K562 (cell line): ENCODE measurements around the gene DNMBP. TPM values are rescaled to one million over a fixed set of nuclear protein-coding genes. Genes with fewer than 3 reads are reported as not detected.
A peak's percentile ranks its signal among the peaks of the same experiment; 100 is the strongest.

ENCODE experiments used
- ATAC-seq: fragments of 200-7000 bp; cut with Tn5 transposase; 3 replicates; pipeline ENCODE4 v1.9.1; 2020; ENCODE audit warnings: moderate library complexity
- BruUV-seq: library from RNA; stranded (reverse); fragments of 400-500 nt; replicated peaks from 2 replicates; lab custom pipeline; 2021; lab: Mats Ljungman, UMichigan
- CTCF ChIA-PET: fragments of 300-600 bp; formaldehyde crosslinking; extraction: SDS; loops from one replicate; lab custom pipeline; 2021; ENCODE audit warnings: low intra/inter-chr PET ratio; lab: Yijun Ruan, JAX
- POLR2A ChIA-PET: fragments of 300-600, 350-650 bp; sonication (Branson Sonifier 250); formaldehyde crosslinking; extraction: SDS; loops from one replicate; lab custom pipeline; 2021; ENCODE audit warnings: antibody characterized with exemption, inconsistent platforms; lab: Yijun Ruan, JAX
- DNase-seq, 4 experiments: peaks; one replicate each; pipeline versions ENCODE4 v3.0.0 to v3.0.0-alpha.2; 2011 to 2018; ENCODE audit warnings: low spot score in 3 of 4, mixed read lengths in 3 of 4; ENCODE audit errors: extremely low read depth in 1 of 4
- FAIRE-seq: peaks from 2 replicates; lab custom pipeline; 2011; peaks lifted over from hg19 to GRCh38; lab: Jason Lieb, UNC
- H2AFZ ChIP-seq: 2 replicates; pipeline ENCODE4 v1.6.0; 2011; ENCODE audit warnings: low read depth, low read length, control low read depth, inconsistent platforms
- H3K27ac ChIP-seq: fragments of 200-600 bp; 3 replicates; pipeline ENCODE4 v1.8.0; 2011; ENCODE audit warnings: low read depth, mild to moderate bottlenecking, control low read depth, inconsistent platforms, low read length, moderate library complexity, mixed read lengths; ENCODE audit errors: extremely low read depth
- H3K27me3 ChIP-seq, 2 experiments: fragments of 300-600 bp in 1 of 2; 2 replicates in 1 of 2; 3 replicates in 1 of 2; pipeline versions ENCODE4 v1.6.0 to v1.8.0; 2011; ENCODE audit warnings: inconsistent platforms in 2 of 2, low read length in 2 of 2, mild to moderate bottlenecking in 1 of 2, mixed read lengths in 1 of 2, moderate library complexity in 1 of 2; ENCODE audit not compliant: control insufficient read depth in 2 of 2, insufficient read depth in 2 of 2
- H3K36me3 ChIP-seq: fragments of 300-600 bp; 3 replicates; pipeline ENCODE4 v1.8.0; 2011; ENCODE audit warnings: mild to moderate bottlenecking, low read length, inconsistent platforms; ENCODE audit not compliant: control insufficient read depth, insufficient read depth
- H3K4me1 ChIP-seq, 2 experiments: fragments of 200-600 bp in 1 of 2; replicated peaks in 1 of 2; 2 replicates in 1 of 2; 3 replicates in 1 of 2; pipeline versions ENCODE4 v1.5.1 to v1.8.0; 2011; ENCODE audit warnings: inconsistent platforms in 2 of 2, low read length in 2 of 2, mild to moderate bottlenecking in 1 of 2, mixed read lengths in 1 of 2, moderate library complexity in 1 of 2; ENCODE audit not compliant: control insufficient read depth in 2 of 2, insufficient read depth in 2 of 2
- H3K4me2 ChIP-seq: 2 replicates; pipeline ENCODE4 v1.6.1; 2011; ENCODE audit warnings: low read length, control low read depth, inconsistent platforms, mixed read lengths; ENCODE audit not compliant: insufficient read depth
- H3K4me3 ChIP-seq: fragments of 200-600 bp; sonication (generic), shearing (Covaris generic); 2 replicates; pipeline ENCODE4 v1.5.1; 2016; ENCODE audit warnings: control low read depth, inconsistent platforms
- H3K79me2 ChIP-seq: fragments of 200-600 bp; 3 replicates; pipeline ENCODE4 v1.8.0; 2011; ENCODE audit warnings: low read length, inconsistent platforms; ENCODE audit not compliant: control insufficient read depth, insufficient read depth
- H3K9ac ChIP-seq, 2 experiments: 2 replicates each; pipeline versions ENCODE4 v1.6.0 to v1.6.1; 2011; ENCODE audit warnings: low read depth in 2 of 2, low read length in 2 of 2, control low read depth in 1 of 2, inconsistent platforms in 1 of 2, mild to moderate bottlenecking in 1 of 2, mixed read lengths in 1 of 2; ENCODE audit not compliant: insufficient read depth in 1 of 2
- H3K9me1 ChIP-seq: one replicate; pipeline ENCODE4 v1.6.0; 2011; ENCODE audit warnings: inconsistent platforms, mild to moderate bottlenecking, low read length, moderate library complexity; ENCODE audit not compliant: control insufficient read depth, insufficient read depth
- H3K9me3 ChIP-seq: replicated peaks from 2 replicates; pipeline ENCODE4 v1.5.1; 2011; ENCODE audit warnings: low read depth, low read length, inconsistent platforms; ENCODE audit not compliant: control insufficient read depth, insufficient read depth
- H4K20me1 ChIP-seq: replicated peaks from 2 replicates; pipeline ENCODE4 v1.6.1; 2011; ENCODE audit warnings: low read length, inconsistent platforms, mixed read lengths; ENCODE audit not compliant: control insufficient read depth, insufficient read depth
- ETV5 ChIP-seq: sonication (generic); formaldehyde crosslinking; IDR thresholded peaks from 2 replicates; pipeline ENCODE4 v1.4.0; 2020; ENCODE audit warnings: low read depth, mild to moderate bottlenecking, missing genetic modification reagents
- GTF2E2 ChIP-seq: fragments of 200-800 bp; sonication (Bioruptor generic); IDR thresholded peaks from 2 replicates; pipeline ENCODE4 v1.6.1; 2016; ENCODE audit warnings: missing genetic modification characterization, missing compliant biosample characterization
- HIVEP1 ChIP-seq: fragments of 250-450 bp; sonication (Bioruptor Pico); IDR thresholded peaks from 2 replicates; pipeline ENCODE4 v1.4.0; 2020; ENCODE audit warnings: mild to moderate bottlenecking
- MBD2 ChIP-seq: sonication (generic); IDR thresholded peaks from 2 replicates; pipeline ENCODE4 v1.6.1; 2016; ENCODE audit warnings: low read depth, borderline replicate concordance
- POLR2G ChIP-seq: fragments of 200-400 bp; formaldehyde crosslinking; IDR thresholded peaks from 2 replicates; pipeline ENCODE4 v1.6.1; 2017; ENCODE audit warnings: low read depth, mild to moderate bottlenecking, antibody characterized with exemption, low read length, moderate library complexity
- POLR2H ChIP-seq: IDR thresholded peaks from 2 replicates; pipeline ENCODE4 v1.6.1; 2016; ENCODE audit warnings: missing genetic modification characterization, low read depth, mild to moderate bottlenecking, control low read depth, missing compliant biosample characterization, moderate library complexity
- TSC22D4 ChIP-seq: fragments of 450-650 bp; IDR thresholded peaks from 2 replicates; pipeline ENCODE4 v1.6.1; 2016; ENCODE audit warnings: missing genetic modification characterization, missing biosample characterization, control low read depth
- WGBS: fragments of 100-300 bp; shearing (Covaris generic); methylation state at CpG from one replicate; pipeline ENCODE4 v1.1.6; 2016; ENCODE audit warnings: low coverage, mixed read lengths; ENCODE audit not compliant: insufficient coverage; ENCODE audit errors: missing lambda C conversion rate; 5-methylcytosine and 5-hydroxymethylcytosine counted together
- in situ Hi-C: fragments of 300-500 bp; cut with MboI; formaldehyde crosslinking; loops from 4 replicates; pipeline ENCODE4 v1.15.0; 2018; ENCODE audit warnings: inconsistent platforms, mixed read lengths
- intact Hi-C: fragments of 100-400 bp; cut with micrococcal nuclease; formaldehyde crosslinking; loops from 2 replicates; pipeline ENCODE4 v1.14.2; 2022
- polyA plus RNA-seq, 8 experiments: library from polyadenylated mRNA; depleted of rRNA in 4 of 8; stranded (reverse) in 5 of 8; unstranded in 3 of 8; fragments of >200 nt; fragmentation: Nextera tagmentation in 2 of 8; fragmentation: Illumina TruSeq in 1 of 8; extraction: Ambion mirVana in 2 of 8; extraction: Trizol in 1 of 8; gene quantifications; 2 replicates each; pipeline versions ENCODE4 v1.2.1 to v1.2.3, GENCODE V29; 2011 to 2014; ENCODE audit warnings: inconsistent platforms in 1 of 8, missing spikeins in 1 of 8
- total RNA-seq, 7 experiments: library from RNA; depleted of rRNA in 6 of 7; stranded (reverse); fragments of >200 nt in 6 of 7; fragmentation: Illumina TruSeq in 2 of 7; extraction: Trizol in 2 of 7; gene quantifications; 2 replicates each; pipeline versions ENCODE4 v1.2.1 to v1.2.3, GENCODE V29; 2011 to 2021; ENCODE audit warnings: low replicate concordance in 1 of 7
- TF ChIP-seq, protein P1 (sequence below): sonication (generic); formaldehyde crosslinking; IDR thresholded peaks from 2 replicates; pipeline ENCODE4 v1.8.0; 2022; ENCODE audit warnings: mild to moderate bottlenecking, missing genetic modification reagents
- TF ChIP-seq, protein P2 (sequence below): sonication (generic); formaldehyde crosslinking; IDR thresholded peaks from 2 replicates; pipeline ENCODE4 v1.8.1; 2023; ENCODE audit warnings: mild to moderate bottlenecking, missing genetic modification reagents

Gene DNMBP
- total and polyA plus RNA-seq, 9 of the 15 experiments (the other 6 are each of a cell fraction or from before 2014, with no cell fraction given) = 0.83 to 3.7 (median 2.2) TPM

DNA sequence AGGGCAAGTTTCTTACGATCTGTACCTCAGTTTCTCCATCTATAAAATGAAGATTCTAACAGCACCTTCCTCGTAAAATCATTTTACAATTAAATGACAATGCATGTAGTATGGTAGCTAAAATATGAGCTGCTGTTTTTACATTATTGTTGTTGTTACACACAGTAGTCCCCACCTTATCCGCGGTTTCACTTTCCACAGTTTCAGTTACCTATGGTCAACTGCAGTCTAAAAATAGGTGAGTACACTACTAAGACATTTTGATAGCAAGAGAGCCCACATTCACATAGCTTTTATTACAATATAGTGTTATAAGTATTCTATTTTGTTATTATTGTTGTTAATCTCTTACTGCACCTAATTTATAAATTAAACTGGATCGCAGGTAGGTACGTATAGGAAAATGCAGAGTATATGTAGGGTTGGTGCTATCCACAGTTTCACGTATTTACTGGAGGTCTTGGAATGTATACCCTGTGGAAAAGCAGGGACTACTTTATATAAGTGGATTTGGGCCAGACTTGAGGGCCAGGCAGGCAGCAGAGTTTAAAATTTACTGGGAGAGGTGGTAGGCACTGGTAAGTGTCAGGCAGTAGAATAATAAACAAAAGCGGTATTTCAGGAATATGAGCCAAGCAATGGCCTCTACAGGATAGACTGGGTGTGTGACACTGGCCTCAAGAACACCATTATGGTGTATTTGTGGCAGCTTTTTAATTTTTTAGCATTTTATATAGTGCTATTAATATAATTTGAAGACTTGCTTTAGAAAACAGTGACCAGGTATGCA, 10.2 kb downstream of the DNMBP start (continued):
- TF ChIP-seq, protein P1, sequence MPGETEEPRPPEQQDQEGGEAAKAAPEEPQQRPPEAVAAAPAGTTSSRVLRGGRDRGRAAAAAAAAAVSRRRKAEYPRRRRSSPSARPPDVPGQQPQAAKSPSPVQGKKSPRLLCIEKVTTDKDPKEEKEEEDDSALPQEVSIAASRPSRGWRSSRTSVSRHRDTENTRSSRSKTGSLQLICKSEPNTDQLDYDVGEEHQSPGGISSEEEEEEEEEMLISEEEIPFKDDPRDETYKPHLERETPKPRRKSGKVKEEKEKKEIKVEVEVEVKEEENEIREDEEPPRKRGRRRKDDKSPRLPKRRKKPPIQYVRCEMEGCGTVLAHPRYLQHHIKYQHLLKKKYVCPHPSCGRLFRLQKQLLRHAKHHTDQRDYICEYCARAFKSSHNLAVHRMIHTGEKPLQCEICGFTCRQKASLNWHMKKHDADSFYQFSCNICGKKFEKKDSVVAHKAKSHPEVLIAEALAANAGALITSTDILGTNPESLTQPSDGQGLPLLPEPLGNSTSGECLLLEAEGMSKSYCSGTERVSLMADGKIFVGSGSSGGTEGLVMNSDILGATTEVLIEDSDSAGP = no peak
- TF ChIP-seq, all 486 proteins: peak for 0

DNA sequence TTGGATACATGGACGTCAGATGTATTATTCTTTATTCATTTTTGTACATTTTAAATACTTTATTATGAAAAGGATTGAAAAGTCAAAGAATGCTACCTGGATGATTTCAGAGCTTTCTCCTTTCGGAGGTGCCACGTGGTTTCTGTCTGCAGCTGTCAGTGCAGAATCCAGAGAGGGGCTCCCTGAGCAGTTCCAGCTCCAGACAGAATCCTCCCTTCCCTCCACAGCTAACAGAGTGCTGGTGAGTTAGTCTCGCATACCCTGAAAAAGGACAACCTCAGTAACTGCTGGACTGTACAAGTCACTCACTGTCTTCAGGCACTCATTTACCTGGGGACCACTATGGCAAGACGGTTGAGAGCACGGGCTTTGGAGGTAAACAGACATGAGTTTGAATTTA, 10.9 kb downstream of the DNMBP start:
- Histone ChIP-seq H3K27ac (no peak overlapping the region), H3K9ac (peak overlapping the region in 1 of 2 experiments; percentile 35; a peak in 1 of 4 replicates), H3K9me3 (no peaks in the 10 kb centered on the region), H3K4me1 (peaks cover 4 to 15% of the 10 kb centered on the region in 2 experiments; a peak in 3 of 5 replicates), H3K9me1 (no peaks in the 10 kb centered on the region), H2AFZ (peak overlapping the region; percentile 27; the same call in 1 of the 2 replicates), H3K79me2 (peaks cover 2% of the 10 kb centered on the region; the same call in 2 of the 3 replicates), H3K4me2 (no peak overlapping the region), H3K27me3 (no peaks in the 10 kb centered on the region), H3K36me3 (no peaks in the 10 kb centered on the region), H4K20me1 (no peaks in the 10 kb centered on the region), H3K4me3 (no peak overlapping the region)
- 75% methylated on average over 5 of the region's 6 CpGs for WGBS
- in situ Hi-C loops = no loop called here
- POLR2A ChIA-PET = no interaction called here
- no peak for DNase-seq
- FAIRE-seq = no peak
- CTCF ChIA-PET = no interaction called here
- BruUV-seq = no TSS peak
- ATAC-seq = no peak
- intact Hi-C loops = no loop called here
- TF ChIP-seq, protein P2, sequence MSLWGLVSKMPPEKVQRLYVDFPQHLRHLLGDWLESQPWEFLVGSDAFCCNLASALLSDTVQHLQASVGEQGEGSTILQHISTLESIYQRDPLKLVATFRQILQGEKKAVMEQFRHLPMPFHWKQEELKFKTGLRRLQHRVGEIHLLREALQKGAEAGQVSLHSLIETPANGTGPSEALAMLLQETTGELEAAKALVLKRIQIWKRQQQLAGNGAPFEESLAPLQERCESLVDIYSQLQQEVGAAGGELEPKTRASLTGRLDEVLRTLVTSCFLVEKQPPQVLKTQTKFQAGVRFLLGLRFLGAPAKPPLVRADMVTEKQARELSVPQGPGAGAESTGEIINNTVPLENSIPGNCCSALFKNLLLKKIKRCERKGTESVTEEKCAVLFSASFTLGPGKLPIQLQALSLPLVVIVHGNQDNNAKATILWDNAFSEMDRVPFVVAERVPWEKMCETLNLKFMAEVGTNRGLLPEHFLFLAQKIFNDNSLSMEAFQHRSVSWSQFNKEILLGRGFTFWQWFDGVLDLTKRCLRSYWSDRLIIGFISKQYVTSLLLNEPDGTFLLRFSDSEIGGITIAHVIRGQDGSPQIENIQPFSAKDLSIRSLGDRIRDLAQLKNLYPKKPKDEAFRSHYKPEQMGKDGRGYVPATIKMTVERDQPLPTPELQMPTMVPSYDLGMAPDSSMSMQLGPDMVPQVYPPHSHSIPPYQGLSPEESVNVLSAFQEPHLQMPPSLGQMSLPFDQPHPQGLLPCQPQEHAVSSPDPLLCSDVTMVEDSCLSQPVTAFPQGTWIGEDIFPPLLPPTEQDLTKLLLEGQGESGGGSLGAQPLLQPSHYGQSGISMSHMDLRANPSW (CRISPR knock-in tag) = no peak
- TF ChIP-seq MBD2 (no peak), HIVEP1 (CRISPR knock-in tag) (no peak), ETV5 (CRISPR knock-in tag) (no peak), POLR2G (no peak), TSC22D4 (no peak), POLR2H (tag) (no peak), GTF2E2 (no peak)
